Colonic mucosa (tissue), 4 donors: ENCODE results near the gene AACS. TPM values are rescaled to one million over a fixed set of nuclear protein-coding genes. Genes with fewer than 3 reads are reported as not detected.
"Not testable (repeated sequence)": the region's sequence is repeated elsewhere in the genome, so short reads cannot be mapped to it uniquely, and the experiment has no call there.

ENCODE experiments used
- DNase-seq: peaks from one replicate; pipeline ENCODE4 v3.0.0-alpha.2; 2020
- H3K27ac ChIP-seq: fragments of 200-600 bp; one replicate; pipeline ENCODE4 v1.8.0; 2021
- H3K27me3 ChIP-seq: fragments of 200-600 bp; one replicate; pipeline ENCODE4 v1.8.0; 2021
- H3K36me3 ChIP-seq: fragments of 200-600 bp; one replicate; pipeline ENCODE4 v1.8.0; 2021
- H3K4me1 ChIP-seq: fragments of 200-600 bp; one replicate; pipeline ENCODE4 v1.8.0; 2021; ENCODE audit warnings: mild to moderate bottlenecking
- H3K4me3 ChIP-seq: fragments of 200-600 bp; one replicate; pipeline ENCODE4 v1.8.0; 2021
- H3K9ac ChIP-seq, 2 donors: one replicate each; pipeline ENCODE4 v1.7.0; 2013; ENCODE audit warnings: control low read depth in 2 of 2, low read depth in 2 of 2, low read length in 2 of 2
- H3K9me3 ChIP-seq: fragments of 200-600 bp; one replicate; pipeline ENCODE4 v1.8.0; 2021
- intact Hi-C: fragments of 100-400 bp; cut with DNase I; formaldehyde crosslinking; loops from one replicate; pipeline ENCODE4 v1.14.1; 2022
- total RNA-seq, 2 donors: library from RNA; stranded (reverse); fragmentation: NEBNext Ultra II Directional in 1 of 2; extraction: Animal tissue kit (Norgen Biotek cat#: 25700) in 1 of 2; gene quantifications; one replicate each; pipeline ENCODE4 v1.2.1, GENCODE V29; 2021
- TF ChIP-seq, protein P1 (sequence below): fragments of 200-600 bp; IDR thresholded peaks from one replicate; pipeline ENCODE4 v1.8.0; 2022; ENCODE audit warnings: antibody characterized with exemption, mild to moderate bottlenecking
- donor health status: healthy.
- donor health status: DM: no; HTN: no; CAD: no.
- donor health status: DM: no; HTN: no; CAD: no.

AACS gene
- total RNA-seq, 2 donors from 2014 or later = 50.7 to 58.1 TPM

- no peak overlapping the region for H3K9ac ChIP-seq
- no peak for DNase-seq
- TF ChIP-seq, protein P1, sequence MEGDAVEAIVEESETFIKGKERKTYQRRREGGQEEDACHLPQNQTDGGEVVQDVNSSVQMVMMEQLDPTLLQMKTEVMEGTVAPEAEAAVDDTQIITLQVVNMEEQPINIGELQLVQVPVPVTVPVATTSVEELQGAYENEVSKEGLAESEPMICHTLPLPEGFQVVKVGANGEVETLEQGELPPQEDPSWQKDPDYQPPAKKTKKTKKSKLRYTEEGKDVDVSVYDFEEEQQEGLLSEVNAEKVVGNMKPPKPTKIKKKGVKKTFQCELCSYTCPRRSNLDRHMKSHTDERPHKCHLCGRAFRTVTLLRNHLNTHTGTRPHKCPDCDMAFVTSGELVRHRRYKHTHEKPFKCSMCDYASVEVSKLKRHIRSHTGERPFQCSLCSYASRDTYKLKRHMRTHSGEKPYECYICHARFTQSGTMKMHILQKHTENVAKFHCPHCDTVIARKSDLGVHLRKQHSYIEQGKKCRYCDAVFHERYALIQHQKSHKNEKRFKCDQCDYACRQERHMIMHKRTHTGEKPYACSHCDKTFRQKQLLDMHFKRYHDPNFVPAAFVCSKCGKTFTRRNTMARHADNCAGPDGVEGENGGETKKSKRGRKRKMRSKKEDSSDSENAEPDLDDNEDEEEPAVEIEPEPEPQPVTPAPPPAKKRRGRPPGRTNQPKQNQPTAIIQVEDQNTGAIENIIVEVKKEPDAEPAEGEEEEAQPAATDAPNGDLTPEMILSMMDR = no peak
- intact Hi-C loops = no loop called here
- no peaks in the 10 kb centered on the region for H3K36me3 ChIP-seq
- H3K4me3 ChIP-seq = no peak overlapping the region
- H3K27me3 ChIP-seq = no peaks in the 10 kb centered on the region
- no peak overlapping the region for H3K27ac ChIP-seq
- H3K9me3 ChIP-seq = no peaks in the 10 kb centered on the region
- peaks cover 6% of the 10 kb centered on the region for H3K4me1 ChIP-seq
Measured at GRCh38 chr12:125070112-125070511, 4.9 kb downstream of the AACS start.

DNA sequence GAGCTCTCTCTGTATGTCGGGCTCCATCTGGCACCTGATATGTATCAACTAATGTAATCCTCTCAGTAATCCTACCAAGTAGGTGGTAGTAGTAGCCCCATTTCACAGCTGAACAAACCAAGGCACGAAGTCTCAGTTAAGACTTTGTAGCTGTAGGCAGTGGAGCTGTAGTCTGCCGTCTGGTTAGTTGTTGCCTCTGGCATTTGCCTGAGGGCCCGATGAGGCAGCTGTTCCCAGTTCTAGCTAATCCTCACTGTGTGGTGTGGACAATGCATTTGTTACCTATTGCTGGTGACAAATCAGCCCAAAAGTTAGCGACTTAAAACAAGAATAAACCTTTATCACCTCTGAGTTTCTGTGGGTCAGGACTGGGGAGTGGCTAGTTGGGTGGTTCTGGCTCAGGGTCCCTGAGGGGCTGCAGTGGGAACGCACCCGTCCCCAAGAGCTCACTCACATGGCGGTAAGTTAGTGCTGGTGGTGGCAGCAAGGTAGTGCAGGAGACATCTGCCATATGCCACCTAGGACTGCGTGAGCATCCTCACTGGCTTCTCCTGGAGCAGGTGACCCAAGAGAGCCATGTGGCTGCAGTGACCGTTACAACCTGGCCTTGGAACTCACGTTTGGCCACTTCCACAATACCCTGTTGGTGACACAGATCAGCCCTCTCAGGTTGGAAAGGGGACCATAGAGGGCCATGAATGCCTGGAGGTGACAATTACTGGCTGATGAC is 5.6 kb downstream of the AACS start:
- peaks cover 5% of the 10 kb centered on the region for H3K4me1 ChIP-seq
- H3K36me3 ChIP-seq = no peaks in the 10 kb centered on the region
- intact Hi-C loops = no loop called here
- H3K27me3 ChIP-seq = no peaks in the 10 kb centered on the region
- H3K9ac ChIP-seq = no peak overlapping the region
- no peaks in the 10 kb centered on the region for H3K9me3 ChIP-seq
- H3K27ac ChIP-seq = no peak overlapping the region
- H3K4me3 ChIP-seq = no peak overlapping the region
- TF ChIP-seq, protein P1 = no peak
- DNase-seq = no peak

GRCh38 chr12:125071456-125071855 is 6.2 kb downstream of the AACS start:
- no peaks in the 10 kb centered on the region for H3K27me3 ChIP-seq
- H3K27ac ChIP-seq = no peak overlapping the region
- H3K4me3 ChIP-seq = no peak overlapping the region
- H3K36me3 ChIP-seq = no peaks in the 10 kb centered on the region
- H3K9me3 ChIP-seq = no peaks in the 10 kb centered on the region
- no peak overlapping the region for H3K9ac ChIP-seq
- H3K4me1 ChIP-seq = peaks cover 4% of the 10 kb centered on the region
- TF ChIP-seq, protein P1 = no peak
- intact Hi-C loops = no loop called here
- no peak for DNase-seq

DNA sequence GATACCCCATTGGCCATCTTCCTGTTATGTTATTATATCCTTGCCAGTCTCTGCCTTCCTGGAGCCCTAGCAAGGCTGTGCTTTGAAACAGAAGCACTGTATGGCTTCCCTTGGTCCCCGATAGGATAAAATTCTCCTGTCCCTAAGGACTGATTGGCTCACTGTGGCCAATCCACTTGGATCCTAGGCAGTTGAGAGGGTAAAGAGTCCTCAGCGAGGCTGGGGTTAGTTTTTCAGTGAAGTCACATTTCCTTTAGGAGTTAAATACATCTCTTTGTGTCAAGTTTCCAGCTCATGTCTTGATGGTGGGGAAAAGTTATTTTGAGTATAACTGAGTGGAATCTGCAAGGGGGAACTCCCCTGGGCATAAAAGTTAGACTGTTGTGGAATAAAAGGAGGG is 7.3 kb downstream of the AACS start:
- no peak overlapping the region for H3K9ac ChIP-seq
- no peaks in the 10 kb centered on the region for H3K4me1 ChIP-seq
- intact Hi-C loops = no loop called here
- no peaks in the 10 kb centered on the region for H3K36me3 ChIP-seq
- H3K27me3 ChIP-seq = no peaks in the 10 kb centered on the region
- TF ChIP-seq, protein P1 = no peak
- no peak for DNase-seq
- H3K27ac ChIP-seq = no peak overlapping the region
- H3K4me3 ChIP-seq = no peak overlapping the region
- no peaks in the 10 kb centered on the region for H3K9me3 ChIP-seq

- intact Hi-C loops, H3K4me3 ChIP-seq, DNase-seq, H3K27ac ChIP-seq, H3K9me3 ChIP-seq, H3K4me1 ChIP-seq, H3K9ac ChIP-seq, H3K27me3 ChIP-seq, H3K36me3 ChIP-seq: not testable (repeated sequence)
Measured at GRCh38 chr12:125074294-125074693, 9.1 kb downstream of the AACS start.

GRCh38 chr12:125076103-125076502 is 10.9 kb downstream of the AACS start:
- Histone ChIP-seq H3K4me3 (no peak overlapping the region), H3K27ac (no peak overlapping the region), H3K9ac (no peak overlapping the region), H3K36me3 (no peaks in the 10 kb centered on the region), H3K9me3 (no peaks in the 10 kb centered on the region), H3K27me3 (no peaks in the 10 kb centered on the region), H3K4me1 (no peaks in the 10 kb centered on the region)
- TF ChIP-seq, protein P1 = no peak
- intact Hi-C loops = no loop called here
- DNase-seq = no peak
